Osteocyte (in vitro differentiated cells): ENCODE measurements around the gene XAGE2. TPM values are rescaled to one million over a fixed set of nuclear protein-coding genes. Genes with fewer than 3 reads are reported as not detected.

Source experiments
- DNase-seq: peaks from one replicate; pipeline ENCODE4 v3.0.0; 2021; ENCODE audit warnings: mixed read lengths; ENCODE audit not compliant: unreplicated experiment; ENCODE audit errors: extremely low spot score
- H3K27ac Mint-ChIP-seq: one replicate; pipeline ENCODE4 v1.8.0; 2021; ENCODE audit warnings: mild to moderate bottlenecking, mixed read lengths; ENCODE audit not compliant: unreplicated experiment
- H3K27me3 Mint-ChIP-seq: one replicate; pipeline ENCODE4 v1.8.0; 2021; ENCODE audit warnings: mixed read lengths; ENCODE audit not compliant: unreplicated experiment
- H3K36me3 Mint-ChIP-seq: one replicate; pipeline ENCODE4 v1.8.0; 2021; ENCODE audit warnings: mixed read lengths; ENCODE audit not compliant: unreplicated experiment
- H3K4me1 Mint-ChIP-seq: one replicate; pipeline ENCODE4 v1.8.0; 2021; ENCODE audit warnings: mixed read lengths; ENCODE audit not compliant: unreplicated experiment
- H3K4me3 Mint-ChIP-seq: one replicate; pipeline ENCODE4 v1.8.0; 2021; ENCODE audit warnings: mild to moderate bottlenecking, moderate library complexity, mixed read lengths; ENCODE audit not compliant: unreplicated experiment
- H3K9me3 Mint-ChIP-seq: one replicate; pipeline ENCODE4 v1.8.0; 2021; ENCODE audit warnings: mixed read lengths; ENCODE audit not compliant: unreplicated experiment
- CTCF ChIP-seq: fragments of 200-600 bp; sonication (generic); IDR thresholded peaks from 2 replicates; pipeline ENCODE4 v1.5.0; 2021; ENCODE audit warnings: antibody characterized with exemption, mild to moderate bottlenecking, moderate library complexity
- microRNA-seq: library from miRNA; unstranded; fragments of <30 nt; microRNA quantifications from one replicate; pipeline ENCODE4 v1.1.0, GENCODE V29; 2020; ENCODE audit not compliant: unreplicated experiment
- total RNA-seq: library from RNA; stranded (reverse); gene quantifications from 2 replicates; pipeline ENCODE4 v1.2.1, GENCODE V29; 2021

XAGE2 gene
- total RNA-seq, 1 donor from 2014 or later: not detected

GRCh38 chrX:52424656-52425055 lies 55.8 kb downstream of the XAGE2 start:
- Mint-ChIP-seq H3K9me3 (no peaks in the 10 kb centered on the region), H3K4me1 (peaks cover 21% of the 10 kb centered on the region), H3K27ac (no peak overlapping the region), H3K36me3 (no peaks in the 10 kb centered on the region), H3K27me3 (no peaks in the 10 kb centered on the region), H3K4me3 (no peak overlapping the region)
- no peak for DNase-seq
- no peak for TF ChIP-seq CTCF

Small RNA genes lying within 50 kb of the gene (microRNA-seq; reads per million reads assigned to microRNA genes)
- gene MIR8088: not detected

Other genes with a start within 250 kb of the XAGE2 start
- 95.8 and 98.9 TPM in 2 replicates for gene MAGED4, start 184.1 kb upstream of the XAGE2 start, total RNA-seq
- gene XAGE1A, start 126.8 kb downstream of the XAGE2 start, total RNA-seq: not detected in 2 replicates
- gene XAGE1B, start 148.0 kb downstream of the XAGE2 start, total RNA-seq: not detected in 2 replicates